Mucosa of rectum (tissue), 2 donors: ENCODE measurements around the gene BICDL2.

Source experiments
- H3K27ac ChIP-seq, 2 donors: one replicate each; pipeline ENCODE4 v1.7.0; 2013; ENCODE audit warnings: inconsistent platforms in 2 of 2, low read depth in 2 of 2, low read length in 2 of 2
- H3K27me3 ChIP-seq, 2 donors: one replicate each; pipeline ENCODE4 v1.7.0; 2013; ENCODE audit warnings: low read length in 2 of 2; ENCODE audit not compliant: control insufficient read depth in 2 of 2, insufficient read depth in 2 of 2
- H3K36me3 ChIP-seq, 2 donors: one replicate each; pipeline ENCODE4 v1.7.0; 2013; ENCODE audit warnings: low read length in 2 of 2; ENCODE audit not compliant: control insufficient read depth in 2 of 2, insufficient read depth in 2 of 2
- H3K4me1 ChIP-seq, 2 donors: one replicate each; pipeline ENCODE4 v1.7.0; 2013; ENCODE audit warnings: low read length in 2 of 2, mild to moderate bottlenecking in 1 of 2; ENCODE audit not compliant: control insufficient read depth in 2 of 2, insufficient read depth in 2 of 2
- H3K4me3 ChIP-seq, 2 donors: one replicate each; pipeline ENCODE4 v1.7.0; 2013; ENCODE audit warnings: low read length in 2 of 2
- H3K9ac ChIP-seq, 2 donors: one replicate each; pipeline ENCODE4 v1.7.0; 2013; ENCODE audit warnings: low read length in 2 of 2, low read depth in 1 of 2, mild to moderate bottlenecking in 1 of 2
- H3K9me3 ChIP-seq, 2 donors: one replicate each; pipeline ENCODE4 v1.7.0; 2013; ENCODE audit warnings: low read length in 2 of 2; ENCODE audit not compliant: control insufficient read depth in 2 of 2
- donor health status: healthy.
- donor health status: Normal muscosa, but diverticular disease.

BICDL2 gene

DNA sequence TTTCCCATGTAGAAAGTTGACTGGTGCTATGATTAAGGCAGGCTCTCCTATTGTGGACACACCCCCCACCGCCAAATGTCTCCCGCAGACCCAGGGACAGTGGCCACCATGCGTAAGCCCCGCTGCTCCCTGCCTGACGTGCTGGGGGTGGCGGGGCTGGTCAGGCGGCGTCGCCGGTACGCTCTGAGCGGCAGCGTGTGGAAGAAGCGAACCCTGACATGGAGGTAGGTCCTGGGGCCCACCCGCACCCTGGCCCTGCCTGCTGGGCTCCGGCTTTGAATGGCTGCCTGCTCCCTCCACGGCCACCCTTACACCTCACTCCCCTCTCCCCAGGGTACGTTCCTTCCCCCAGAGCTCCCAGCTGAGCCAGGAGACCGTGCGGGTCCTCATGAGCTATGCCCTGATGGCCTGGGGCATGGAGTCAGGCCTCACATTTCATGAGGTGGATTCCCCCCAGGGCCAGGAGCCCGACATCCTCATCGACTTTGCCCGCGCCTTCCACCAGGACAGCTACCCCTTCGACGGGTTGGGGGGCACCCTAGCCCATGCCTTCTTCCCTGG is 13.3 kb upstream of the BICDL2 start:
- Histone ChIP-seq H3K27ac (no peak overlapping the region), H3K36me3 (no peaks in the 10 kb centered on the region), H3K4me1 (peaks cover 0 to 6% of the 10 kb centered on the region in 2 donors), H3K9me3 (no peaks in the 10 kb centered on the region), H3K9ac (no peak overlapping the region), H3K27me3 (peaks cover 19 to 30% of the 10 kb centered on the region in 2 donors), H3K4me3 (no peak overlapping the region)

DNA sequence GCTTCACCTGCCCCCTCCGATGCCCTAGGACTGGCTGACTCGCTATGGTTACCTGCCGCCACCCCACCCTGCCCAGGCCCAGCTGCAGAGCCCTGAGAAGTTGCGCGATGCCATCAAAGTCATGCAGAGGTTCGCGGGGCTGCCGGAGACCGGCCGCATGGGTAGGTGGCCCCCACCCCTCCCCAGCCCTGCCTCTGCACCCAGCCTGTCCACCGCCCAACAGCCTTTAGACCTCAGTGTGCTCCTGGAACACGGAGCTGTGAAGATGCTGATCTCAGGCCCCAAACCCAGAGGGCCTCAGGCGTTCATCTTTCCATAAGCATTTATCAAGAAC is 10.6 kb upstream of the BICDL2 start:
- no peak overlapping the region for H3K27ac ChIP-seq
- no peak overlapping the region for H3K9ac ChIP-seq
- peaks cover 0 to 6% of the 10 kb centered on the region in 2 donors for H3K4me1 ChIP-seq
- peaks cover 25 to 50% of the 10 kb centered on the region in 2 donors for H3K27me3 ChIP-seq
- H3K36me3 ChIP-seq: no peaks in the 10 kb centered on the region
- peak overlapping the region in 1 of 2 donors; percentile 31 for H3K4me3 ChIP-seq
- no peaks in the 10 kb centered on the region for H3K9me3 ChIP-seq

- H3K4me3 ChIP-seq: peak overlapping the region in 1 of 2 donors; percentile 31
- peak overlapping the region in 1 of 2 donors; percentile 12 for H3K9ac ChIP-seq
- peak overlapping the region in 1 of 2 donors; percentile 32 for H3K27ac ChIP-seq
- H3K27me3 ChIP-seq: peaks cover 25 to 50% of the 10 kb centered on the region in 2 donors
- H3K4me1 ChIP-seq: peaks cover 0 to 6% of the 10 kb centered on the region in 2 donors
- H3K9me3 ChIP-seq: no peaks in the 10 kb centered on the region
- H3K36me3 ChIP-seq: no peaks in the 10 kb centered on the region
Measured at GRCh38 chr16:3046641-3047386, 10.1 kb upstream of the BICDL2 start.

GRCh38 chr16:3045758-3046640 is 9.3 kb upstream of the BICDL2 start, which contains the start of gene MMP25:
TSS of gene MMP25 (plus strand) at chr16:3046561. CDS start at chr16:3046918, 357 bp downstream.
- peaks cover 25 to 50% of the 10 kb centered on the region in 2 donors for H3K27me3 ChIP-seq
- peaks cover 0 to 6% of the 10 kb centered on the region in 2 donors for H3K4me1 ChIP-seq
- H3K4me3 ChIP-seq: peak within 1 kb of the TSS; percentile 27 to 62
- peak within 1 kb of the TSS in 1 of 2 donors; percentile 32 for H3K27ac ChIP-seq
- no peaks in the 10 kb centered on the region for H3K36me3 ChIP-seq
- peak within 1 kb of the TSS in 1 of 2 donors; percentile 43 for H3K9ac ChIP-seq
- H3K9me3 ChIP-seq: no peaks in the 10 kb centered on the region

DNA sequence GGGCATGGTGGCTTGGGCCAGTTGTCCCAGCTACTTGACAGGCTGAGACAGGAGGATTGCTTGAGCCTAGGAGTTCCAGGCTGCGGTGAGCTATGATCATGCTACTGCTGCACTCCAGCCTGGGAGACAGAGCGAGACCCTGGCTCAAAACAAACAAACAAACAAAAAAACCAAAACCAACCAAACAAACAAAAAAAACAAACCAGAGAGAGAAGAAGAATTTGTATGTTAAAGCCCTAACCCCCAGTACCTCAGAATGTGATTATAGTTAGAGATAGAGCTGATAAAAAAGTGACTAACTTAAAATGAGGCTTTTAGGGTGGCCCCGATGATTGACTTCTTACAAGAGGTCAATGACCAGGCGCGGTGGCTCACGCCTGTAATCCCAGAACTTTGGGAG is 8.0 kb upstream of the BICDL2 start:
- Histone ChIP-seq H3K27me3 (peaks cover 26 to 49% of the 10 kb centered on the region in 2 donors), H3K9ac (no peak overlapping the region), H3K9me3 (no peaks in the 10 kb centered on the region), H3K4me3 (no peak overlapping the region), H3K4me1 (peaks cover 0 to 6% of the 10 kb centered on the region in 2 donors), H3K27ac (no peak overlapping the region), H3K36me3 (no peaks in the 10 kb centered on the region)

DNA sequence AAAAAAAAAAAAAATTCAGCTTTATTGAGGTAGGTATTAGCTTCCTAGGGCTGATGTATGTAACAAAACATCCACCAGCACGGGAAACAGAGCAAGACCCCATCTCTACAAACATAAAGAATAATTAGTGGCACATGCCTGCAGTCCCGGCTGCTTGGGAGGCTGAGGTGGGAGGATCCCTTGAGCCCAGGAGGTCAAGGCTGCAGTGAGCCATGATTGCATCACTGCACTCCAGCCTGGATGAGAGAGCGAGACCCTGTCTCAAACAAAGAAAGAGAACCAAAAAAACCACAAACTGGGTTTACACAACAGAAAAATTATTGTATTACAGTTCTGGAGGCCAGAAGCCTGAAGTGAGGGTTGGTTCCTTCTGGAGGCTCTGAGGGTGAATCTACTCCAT is 5.6 kb upstream of the BICDL2 start:
- Histone ChIP-seq H3K9me3 (no peaks in the 10 kb centered on the region), H3K36me3 (no peaks in the 10 kb centered on the region), H3K27ac (no peak overlapping the region), H3K9ac (no peak overlapping the region), H3K4me3 (no peak overlapping the region), H3K27me3 (peaks cover 23 to 42% of the 10 kb centered on the region in 2 donors), H3K4me1 (peaks cover 13 to 24% of the 10 kb centered on the region in 2 donors)

DNA sequence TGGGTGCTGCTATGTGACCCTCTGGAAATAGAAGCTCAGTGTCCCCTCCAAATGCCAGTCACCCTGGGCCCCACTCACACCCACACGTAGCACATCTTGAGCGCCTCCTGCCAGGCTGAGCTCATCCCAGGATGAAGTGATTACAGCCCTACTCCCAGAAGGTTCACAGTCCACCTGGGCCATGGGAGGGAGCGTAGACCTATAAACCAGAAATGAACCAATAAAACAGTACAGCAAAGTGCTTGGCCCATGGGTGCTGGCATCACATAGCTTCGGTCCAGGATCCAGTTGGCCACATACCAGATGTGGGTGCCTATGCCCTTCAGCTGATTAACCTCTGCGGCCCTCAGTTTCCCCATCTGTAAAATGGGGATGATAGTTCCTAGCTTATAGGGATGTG is 2.2 kb upstream of the BICDL2 start:
- H3K27ac ChIP-seq: peak overlapping the region; percentile 76 to 91
- peak overlapping the region in 1 of 2 donors; percentile 68 for H3K9ac ChIP-seq
- peak overlapping the region; percentile 31 to 55 for H3K4me3 ChIP-seq
- no peaks in the 10 kb centered on the region for H3K36me3 ChIP-seq
- H3K4me1 ChIP-seq: peaks cover 22 to 28% of the 10 kb centered on the region in 2 donors
- no peaks in the 10 kb centered on the region for H3K9me3 ChIP-seq
- H3K27me3 ChIP-seq: peaks cover 23 to 25% of the 10 kb centered on the region in 2 donors

DNA sequence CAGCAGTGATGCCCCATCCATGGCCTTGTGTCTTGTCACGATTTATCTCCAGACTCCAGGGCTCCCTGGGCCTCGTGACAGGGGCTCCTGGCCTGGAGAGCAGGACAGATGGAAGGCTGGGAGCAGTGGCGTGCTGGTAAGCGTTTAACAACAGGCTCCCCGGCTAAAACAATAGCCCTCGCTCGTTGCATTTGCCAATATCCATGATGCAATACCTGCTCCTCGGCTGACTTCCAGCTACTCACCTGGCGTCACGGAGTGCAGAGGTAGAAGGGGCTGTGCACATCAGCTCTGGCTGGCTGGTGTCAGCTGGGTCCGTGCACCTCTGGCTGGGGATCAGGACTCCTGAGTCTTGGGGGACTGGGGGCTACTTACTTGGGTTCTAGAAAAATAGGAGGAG is 1.5 kb upstream of the BICDL2 start:
- Histone ChIP-seq H3K4me3 (peak overlapping the region in 1 of 2 donors; percentile 31), H3K9me3 (no peaks in the 10 kb centered on the region), H3K36me3 (no peaks in the 10 kb centered on the region), H3K27ac (peak overlapping the region; percentile 76 to 91), H3K27me3 (peaks cover 19 to 24% of the 10 kb centered on the region in 2 donors), H3K9ac (peak overlapping the region in 1 of 2 donors; percentile 68), H3K4me1 (peaks cover 22 to 28% of the 10 kb centered on the region in 2 donors)

DNA sequence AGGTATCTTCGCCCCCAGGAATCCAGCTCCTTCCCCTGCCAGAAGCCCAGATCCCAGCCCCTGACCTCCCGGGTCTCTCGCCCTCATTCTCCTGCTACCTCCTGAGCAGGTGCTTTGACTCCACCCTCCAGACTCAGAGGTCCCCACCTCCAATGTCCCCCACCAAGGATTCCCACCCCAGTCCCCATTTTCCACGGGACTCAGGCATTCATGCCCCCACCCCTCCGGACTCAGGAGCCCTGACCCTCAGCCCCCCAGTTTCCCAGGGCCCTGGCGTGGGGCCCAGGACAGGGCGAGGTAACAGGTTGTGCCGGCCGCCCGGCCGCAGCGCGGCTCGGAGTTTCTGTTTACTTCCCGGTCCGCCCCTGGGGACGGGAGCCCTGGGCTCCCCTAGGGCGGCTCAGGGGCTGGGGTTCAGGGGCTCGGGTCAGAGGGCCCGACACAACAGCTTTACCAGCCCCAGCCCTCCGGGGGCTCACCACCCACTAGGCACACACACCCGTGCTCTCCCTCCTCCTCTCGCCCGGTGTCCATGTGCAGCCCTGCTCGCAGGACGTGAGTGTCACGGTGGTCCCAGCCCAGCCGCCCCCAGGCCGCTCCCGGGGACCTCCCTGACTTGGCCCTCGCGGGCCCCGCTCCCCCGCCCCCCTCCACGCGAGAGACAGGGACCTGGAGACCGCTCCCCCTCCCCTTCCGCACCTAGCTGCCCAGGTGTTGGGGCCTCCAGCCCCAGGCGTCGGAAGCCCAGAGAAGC is 595 bp downstream of the BICDL2 start:
- Histone ChIP-seq H3K36me3 (no peaks in the 10 kb centered on the region), H3K9me3 (no peaks in the 10 kb centered on the region), H3K4me1 (peaks cover 22 to 33% of the 10 kb centered on the region in 2 donors), H3K27ac (peak overlapping the region; percentile 82 to 86), H3K9ac (peak overlapping the region; percentile 61 to 83), H3K4me3 (peak overlapping the region; percentile 69 to 74), H3K27me3 (peaks cover 14 to 23% of the 10 kb centered on the region in 2 donors)
